ENCODE data around the gene TRIM8.

- TF ChIP-seq CTCF (IDR thresholded peaks at IDR 0.05) (peak; percentile 30 to 66 (median 56)), POLR2A (IDR thresholded peaks at IDR 0.05) (peak in 1 of 4 donors; percentile 25)
Observed at GRCh38 chr10:102644646-102645387, 538 bp downstream of the TRIM8 start.
